Placental pericyte (primary cell): ENCODE measurements around the gene SYNJ1. TPM values are rescaled to one million over a fixed set of nuclear protein-coding genes. Genes with fewer than 3 reads are reported as not detected.

Source experiments
- total RNA-seq: library from RNA; depleted of rRNA; stranded (reverse); fragments of >200 nt; gene quantifications from 2 replicates; pipeline ENCODE4 v1.2.3, GENCODE V29; 2012

The SYNJ1 gene, protein sequence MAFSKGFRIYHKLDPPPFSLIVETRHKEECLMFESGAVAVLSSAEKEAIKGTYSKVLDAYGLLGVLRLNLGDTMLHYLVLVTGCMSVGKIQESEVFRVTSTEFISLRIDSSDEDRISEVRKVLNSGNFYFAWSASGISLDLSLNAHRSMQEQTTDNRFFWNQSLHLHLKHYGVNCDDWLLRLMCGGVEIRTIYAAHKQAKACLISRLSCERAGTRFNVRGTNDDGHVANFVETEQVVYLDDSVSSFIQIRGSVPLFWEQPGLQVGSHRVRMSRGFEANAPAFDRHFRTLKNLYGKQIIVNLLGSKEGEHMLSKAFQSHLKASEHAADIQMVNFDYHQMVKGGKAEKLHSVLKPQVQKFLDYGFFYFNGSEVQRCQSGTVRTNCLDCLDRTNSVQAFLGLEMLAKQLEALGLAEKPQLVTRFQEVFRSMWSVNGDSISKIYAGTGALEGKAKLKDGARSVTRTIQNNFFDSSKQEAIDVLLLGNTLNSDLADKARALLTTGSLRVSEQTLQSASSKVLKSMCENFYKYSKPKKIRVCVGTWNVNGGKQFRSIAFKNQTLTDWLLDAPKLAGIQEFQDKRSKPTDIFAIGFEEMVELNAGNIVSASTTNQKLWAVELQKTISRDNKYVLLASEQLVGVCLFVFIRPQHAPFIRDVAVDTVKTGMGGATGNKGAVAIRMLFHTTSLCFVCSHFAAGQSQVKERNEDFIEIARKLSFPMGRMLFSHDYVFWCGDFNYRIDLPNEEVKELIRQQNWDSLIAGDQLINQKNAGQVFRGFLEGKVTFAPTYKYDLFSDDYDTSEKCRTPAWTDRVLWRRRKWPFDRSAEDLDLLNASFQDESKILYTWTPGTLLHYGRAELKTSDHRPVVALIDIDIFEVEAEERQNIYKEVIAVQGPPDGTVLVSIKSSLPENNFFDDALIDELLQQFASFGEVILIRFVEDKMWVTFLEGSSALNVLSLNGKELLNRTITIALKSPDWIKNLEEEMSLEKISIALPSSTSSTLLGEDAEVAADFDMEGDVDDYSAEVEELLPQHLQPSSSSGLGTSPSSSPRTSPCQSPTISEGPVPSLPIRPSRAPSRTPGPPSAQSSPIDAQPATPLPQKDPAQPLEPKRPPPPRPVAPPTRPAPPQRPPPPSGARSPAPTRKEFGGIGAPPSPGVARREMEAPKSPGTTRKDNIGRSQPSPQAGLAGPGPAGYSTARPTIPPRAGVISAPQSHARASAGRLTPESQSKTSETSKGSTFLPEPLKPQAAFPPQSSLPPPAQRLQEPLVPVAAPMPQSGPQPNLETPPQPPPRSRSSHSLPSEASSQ (N-terminal part only)
- 3.7 and 11.3 TPM in 2 replicates for total RNA-seq

DNA sequence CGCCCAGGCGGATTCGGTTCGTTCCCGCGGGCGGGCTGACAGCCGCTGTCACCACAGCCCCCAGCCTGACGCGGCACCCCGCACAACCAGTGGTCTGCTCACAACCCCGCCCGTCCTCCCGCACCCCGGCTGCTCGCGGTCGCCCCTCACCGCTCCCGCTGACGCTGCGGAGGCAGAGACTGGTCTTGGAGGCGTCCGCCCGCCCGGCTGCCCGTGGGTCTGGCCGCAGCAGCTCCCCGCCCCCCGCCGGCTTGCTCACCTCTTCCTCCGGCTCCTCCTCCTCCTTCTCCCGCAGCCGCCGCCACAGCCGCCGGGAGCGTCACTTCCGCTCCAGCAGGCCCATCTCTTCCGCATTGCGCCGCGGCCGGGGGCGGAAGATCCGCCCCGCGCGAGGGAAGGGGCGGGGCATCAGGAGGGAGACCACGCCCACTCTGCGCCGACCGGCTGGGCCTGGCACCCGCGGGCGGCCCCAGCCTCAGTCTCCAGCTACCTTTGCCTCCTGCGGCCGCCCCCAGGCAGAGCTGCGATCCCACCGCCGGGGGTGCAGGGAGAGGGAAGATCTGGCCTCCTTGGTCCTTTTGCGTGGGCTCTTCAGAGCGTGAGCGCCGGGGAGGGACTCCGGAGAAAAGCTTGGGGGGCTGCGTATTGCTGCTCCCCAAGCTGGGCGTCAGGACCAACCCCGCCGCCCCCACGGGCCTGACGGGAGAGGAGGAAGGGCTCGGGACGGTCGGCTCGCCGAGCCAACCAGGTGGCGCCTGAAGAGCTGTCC lies at the start of gene SYNJ1:
TSS of gene SYNJ1 (minus strand) at position 327 of the 769 bp plus-strand sequence. CDS start 1,118 bp downstream, outside the sequence.

DNA sequence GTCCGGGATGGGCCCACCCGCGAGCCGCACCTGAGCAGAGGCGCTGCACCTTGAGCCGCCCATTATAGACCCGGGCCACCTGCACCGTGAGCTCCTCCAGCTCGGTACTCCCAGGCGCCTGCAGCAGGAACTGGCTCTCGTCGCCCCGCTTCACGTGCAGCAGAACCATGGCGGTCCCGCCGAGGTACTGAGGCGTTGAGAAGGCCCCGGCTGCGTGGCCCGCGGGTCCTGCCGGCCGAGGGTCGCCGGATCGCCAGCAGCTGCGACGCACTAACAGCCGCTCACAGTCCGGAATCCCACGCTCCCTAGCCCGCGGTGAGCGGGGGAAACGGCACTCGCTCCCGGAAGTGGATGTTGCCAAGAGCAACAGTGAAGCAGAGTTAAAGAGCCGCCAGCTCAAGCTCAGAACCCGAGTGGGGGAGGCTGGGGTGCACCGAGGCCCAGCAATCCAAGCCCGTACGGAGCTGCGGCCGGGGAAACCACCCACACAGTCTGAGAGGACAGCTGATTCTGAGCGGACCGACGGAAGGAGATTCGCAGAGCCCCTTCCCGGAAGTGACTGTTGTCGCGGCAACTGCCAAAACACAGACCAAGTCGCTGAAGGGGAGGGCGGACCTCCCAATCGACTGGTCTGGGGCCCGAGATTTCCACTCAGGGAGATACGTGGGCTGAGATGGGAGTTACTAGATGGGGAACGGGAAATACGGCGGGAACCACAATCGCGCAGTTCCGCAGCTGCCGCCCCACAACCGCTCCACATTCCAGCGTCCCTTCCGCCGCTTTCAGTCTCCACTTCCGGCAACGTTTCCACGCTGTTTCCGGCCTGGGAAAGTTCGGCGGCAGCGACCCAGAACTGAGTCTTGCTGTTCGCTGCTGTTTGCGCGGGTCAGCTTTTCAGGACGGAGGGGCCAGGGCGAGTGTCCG lies 115.5 kb downstream of the SYNJ1 start, which contains the start of gene CFAP298:
TSS of gene CFAP298 (minus strand) at position 303 of the 924 bp plus-strand sequence. CDS start at position 169, 134 bp downstream.

DNA sequence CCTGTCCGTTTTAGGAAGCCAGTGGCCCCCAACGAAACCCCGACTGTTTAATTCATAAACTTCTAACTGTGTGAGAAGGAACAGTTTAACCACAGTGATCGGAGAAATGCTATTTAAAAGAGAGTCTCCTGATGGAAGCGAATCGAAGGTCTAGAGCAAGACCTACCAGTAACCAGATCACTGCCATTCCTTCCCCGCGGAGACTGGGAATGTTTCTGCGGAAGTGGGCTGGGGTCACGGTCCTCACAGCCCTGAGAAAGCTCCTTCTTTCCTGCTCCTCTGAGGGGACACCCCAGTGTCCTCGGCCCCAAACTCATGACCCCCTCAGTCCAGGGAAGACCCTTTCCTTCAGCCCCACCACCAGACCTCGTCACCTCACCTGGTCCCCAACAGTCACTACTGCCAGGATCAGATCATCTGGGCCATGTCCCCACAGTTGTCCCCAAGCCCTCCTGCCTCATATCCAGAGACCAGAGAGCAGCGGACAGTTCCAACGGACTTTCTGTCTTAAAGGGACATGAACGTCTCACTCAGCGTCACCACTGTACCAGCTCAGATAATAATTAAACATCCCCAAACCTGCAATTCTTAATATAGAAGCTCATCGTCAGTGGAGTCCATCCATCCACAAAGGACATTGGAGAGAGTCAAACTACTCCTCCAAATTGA lies 142.6 kb downstream of the SYNJ1 start, which contains the start of gene TCP10L:
TSS of gene TCP10L (minus strand) at position 482 of the 669 bp plus-strand sequence. CDS start 1,219 bp downstream, outside the sequence.

Other genes starting within 250 kb of the SYNJ1 start
- gene TCP10L, start 142.5 kb downstream of the SYNJ1 start, total RNA-seq, result not detected in 2 replicates
- 18.2 and 22.8 TPM in 2 replicates for gene CFAP298, start 115.6 kb downstream of the SYNJ1 start, total RNA-seq
- 23.4 and 32.2 TPM in 2 replicates for gene PAXBP1, start 43.7 kb upstream of the SYNJ1 start, total RNA-seq